ENCODE results near the gene THOP1. TPM values are rescaled to one million over a fixed set of nuclear protein-coding genes. Genes with fewer than 3 reads are reported as not detected.

THOP1 gene
- total RNA-seq, 1 donor from 2014 or later: 89.0 TPM

DNA sequence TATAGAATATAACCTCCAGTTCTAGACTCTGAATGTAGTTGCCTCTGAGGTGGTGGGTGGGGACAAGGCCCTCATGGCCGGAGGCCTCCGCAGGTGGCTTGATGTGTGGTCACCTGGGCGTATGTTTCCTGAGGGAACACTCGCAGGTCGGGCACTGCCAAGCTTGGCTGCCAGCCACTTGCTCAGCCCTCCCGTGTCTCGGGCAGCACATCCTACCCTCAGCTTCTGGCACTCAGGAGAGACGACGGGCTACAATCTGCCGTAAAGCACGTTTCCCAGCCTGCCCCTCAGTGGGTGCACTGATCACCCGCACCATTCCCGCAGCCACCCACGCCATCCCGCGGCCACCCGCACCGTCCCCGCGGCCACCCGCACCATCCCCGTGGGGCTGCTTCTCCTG is 15.2 kb downstream of the THOP1 start:
- no peak for DNase-seq (ENCODE audit: extremely low read depth, low read depth, low spot score)

GRCh38 chr19:2802826-2803225 is 17.5 kb downstream of the THOP1 start:
- DNase-seq (ENCODE audit: extremely low read depth, low read depth, low spot score): no peak

DNA sequence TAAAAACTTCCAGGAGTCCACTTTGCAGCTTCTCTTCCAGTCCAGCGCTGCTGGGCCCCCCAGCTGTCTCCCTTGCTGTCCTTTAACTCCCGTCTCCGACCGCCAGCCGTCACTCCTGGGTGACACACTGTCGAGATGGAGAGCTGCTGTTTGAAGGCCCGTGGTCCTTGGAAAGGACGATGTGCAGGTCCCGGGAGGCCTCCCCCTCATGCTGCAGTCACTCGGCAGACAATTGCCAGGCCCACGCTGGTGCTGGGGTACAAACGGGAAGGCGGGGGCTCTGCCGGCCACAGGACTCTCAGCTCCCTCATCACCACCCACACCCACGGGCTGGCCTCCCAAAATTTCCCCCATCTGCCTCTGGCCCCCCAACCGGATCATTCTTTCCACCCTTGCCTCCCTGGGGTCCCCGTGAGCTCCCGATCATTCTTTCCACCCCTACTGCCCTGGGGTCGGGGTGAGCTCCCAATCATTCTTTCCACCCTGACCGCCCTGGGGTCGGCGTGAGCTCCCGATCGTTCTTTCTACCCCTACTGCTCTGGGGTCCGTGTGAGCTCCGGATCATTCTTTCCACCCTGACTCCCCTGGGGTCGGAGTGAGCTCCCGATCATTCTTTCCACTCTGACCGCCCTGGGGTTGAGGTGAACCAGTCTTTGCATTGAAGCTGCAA is 18.3 kb downstream of the THOP1 start:
- no peak for DNase-seq (ENCODE audit: extremely low read depth, low read depth, low spot score)

DNA sequence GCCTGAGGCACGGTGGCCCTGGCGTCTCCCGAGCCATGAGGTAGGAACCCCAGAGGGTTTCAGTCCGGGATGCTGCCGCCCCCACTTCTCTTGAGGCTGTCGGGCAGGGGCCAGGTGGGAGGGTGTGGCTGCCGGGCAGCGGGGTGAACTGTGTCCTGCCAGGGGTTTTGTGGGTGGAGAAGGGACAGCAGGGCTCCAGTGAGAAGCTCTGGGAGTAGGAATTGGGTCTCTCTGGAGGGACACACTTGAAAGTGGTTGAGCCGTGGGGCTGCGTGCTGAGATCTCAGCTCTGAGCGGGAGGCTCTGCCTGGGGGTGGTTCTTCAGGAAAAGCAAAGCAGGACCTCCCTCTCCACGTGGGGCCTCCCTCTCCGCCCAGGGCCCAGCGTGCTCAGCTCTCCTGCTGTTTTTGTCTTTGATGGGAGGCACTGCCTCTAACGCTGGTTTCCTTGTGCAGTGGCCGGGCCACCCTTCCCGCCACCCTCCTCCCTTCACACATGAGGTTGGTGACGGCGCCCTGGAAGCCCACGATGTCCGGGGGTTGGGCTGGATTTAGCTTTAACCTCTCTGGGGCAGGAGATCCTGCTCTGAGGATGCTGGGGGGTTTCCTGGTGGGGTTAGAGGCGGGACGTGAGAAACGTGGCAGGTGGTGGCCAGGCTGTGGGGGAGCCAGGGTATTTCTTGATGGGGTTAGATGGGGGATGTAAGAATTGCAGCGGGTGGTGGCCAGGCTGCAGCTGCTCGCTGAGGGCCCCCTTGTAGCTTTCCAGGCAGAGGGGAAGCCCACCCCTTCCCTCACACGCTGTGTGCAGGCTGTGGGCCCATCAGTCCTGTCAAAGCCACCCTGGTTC is 19.1 kb downstream of the THOP1 start:
- no peak for DNase-seq (ENCODE audit: extremely low read depth, low read depth, low spot score)

- DNase-seq (ENCODE audit: extremely low read depth, low read depth, low spot score): no peak
Measured at GRCh38 chr19:2805261-2805900, 20.1 kb downstream of the THOP1 start.

DNA sequence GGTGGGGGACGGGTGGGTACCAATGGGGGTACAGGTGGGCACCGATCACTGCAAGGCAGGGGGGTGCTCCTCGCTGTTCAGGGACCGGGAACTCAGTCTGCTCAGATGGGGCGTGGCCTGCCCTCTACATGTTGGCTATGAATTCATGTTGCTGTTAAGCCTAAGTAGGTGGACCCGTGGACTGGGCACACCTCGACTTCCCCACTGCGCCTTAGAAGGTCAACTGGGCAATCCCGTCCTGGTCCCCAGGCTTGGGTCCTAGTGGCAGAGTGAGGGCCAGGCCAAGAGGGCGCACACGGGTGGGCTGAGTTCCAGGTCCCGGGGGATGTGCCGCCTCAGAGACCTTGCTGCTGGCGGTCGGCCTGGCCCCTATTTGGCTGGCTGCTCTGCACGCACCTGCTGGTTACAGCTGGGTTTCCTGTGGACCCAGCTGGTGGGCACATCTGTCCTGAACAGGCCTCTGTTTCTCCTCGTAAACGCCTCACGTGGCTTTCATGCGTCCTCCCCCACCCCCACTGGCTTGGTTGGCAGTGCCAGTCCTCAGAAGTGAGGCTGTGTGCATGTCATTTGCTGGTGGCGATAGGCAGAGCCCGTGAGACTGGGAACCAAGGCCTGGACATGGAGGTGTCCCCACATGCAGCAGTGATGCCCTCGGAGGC is 20.8 kb downstream of the THOP1 start:
- DNase-seq (ENCODE audit: extremely low read depth, low read depth, low spot score): no peak

DNA sequence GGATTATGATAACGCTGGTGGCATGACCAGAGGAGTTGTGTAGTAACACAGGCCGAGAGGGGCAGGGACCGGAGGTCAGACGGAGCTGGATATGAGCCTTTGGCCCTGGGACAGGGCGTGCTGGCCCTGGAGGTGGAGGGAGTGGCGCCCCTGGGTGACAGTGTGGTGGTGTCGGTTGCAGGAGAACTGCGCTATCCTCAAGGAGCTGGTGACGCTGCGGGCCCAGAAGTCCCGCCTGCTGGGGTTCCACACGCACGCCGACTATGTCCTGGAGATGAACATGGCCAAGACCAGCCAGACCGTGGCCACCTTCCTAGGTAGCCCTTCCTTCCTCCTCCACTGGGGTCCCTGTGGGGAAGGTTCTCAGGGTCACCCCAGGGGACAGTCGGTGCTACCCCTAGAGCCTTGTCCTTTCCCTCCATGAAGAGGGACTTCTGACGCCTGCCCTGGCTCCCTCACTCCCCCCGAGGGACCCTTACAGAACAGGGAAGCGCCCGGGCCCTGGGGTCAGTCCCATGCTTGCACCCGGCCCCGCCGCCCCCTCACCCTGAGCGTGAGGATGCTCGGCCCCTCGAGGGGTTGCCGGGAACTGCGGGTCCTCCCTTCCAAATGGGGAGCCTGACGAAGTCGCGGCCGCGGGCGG is 21.6 kb downstream of the THOP1 start:
- no peak for DNase-seq (ENCODE audit: extremely low read depth, low read depth, low spot score)

DNA sequence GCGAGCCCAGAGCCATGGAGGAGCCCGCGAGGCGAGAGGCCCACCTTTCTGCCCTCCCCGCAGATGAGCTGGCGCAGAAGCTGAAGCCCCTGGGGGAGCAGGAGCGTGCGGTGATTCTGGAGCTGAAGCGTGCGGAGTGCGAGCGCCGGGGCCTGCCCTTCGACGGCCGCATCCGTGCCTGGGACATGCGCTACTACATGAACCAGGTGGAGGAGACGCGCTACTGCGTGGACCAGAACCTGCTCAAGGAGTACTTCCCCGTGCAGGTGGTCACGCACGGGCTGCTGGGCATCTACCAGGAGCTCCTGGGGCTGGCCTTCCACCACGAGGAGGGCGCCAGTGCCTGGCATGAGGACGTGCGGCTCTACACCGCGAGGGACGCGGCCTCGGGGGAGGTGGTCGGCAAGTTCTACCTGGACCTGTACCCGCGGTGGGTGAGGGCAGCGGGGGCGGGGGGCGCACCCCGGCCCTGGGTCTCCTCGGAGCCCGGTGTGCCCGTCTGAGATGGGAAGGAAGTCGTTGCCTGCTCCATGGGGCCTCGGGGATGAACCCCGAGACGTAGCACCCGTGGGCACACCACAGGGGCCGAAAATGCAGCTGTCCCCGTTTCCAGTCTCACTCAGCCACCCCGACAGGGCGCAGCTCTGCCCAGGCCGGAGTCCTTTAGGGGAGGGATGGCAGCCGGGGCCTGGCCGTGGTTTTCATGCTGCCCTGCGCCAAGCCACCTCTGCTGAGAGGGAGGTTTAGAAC is 22.3 kb downstream of the THOP1 start:
- DNase-seq (ENCODE audit: extremely low read depth, low read depth, low spot score): no peak

- no peak for DNase-seq (ENCODE audit: extremely low read depth, low read depth, low spot score)
Measured at GRCh38 chr19:2808129-2808941, 23.0 kb downstream of the THOP1 start.

DNA sequence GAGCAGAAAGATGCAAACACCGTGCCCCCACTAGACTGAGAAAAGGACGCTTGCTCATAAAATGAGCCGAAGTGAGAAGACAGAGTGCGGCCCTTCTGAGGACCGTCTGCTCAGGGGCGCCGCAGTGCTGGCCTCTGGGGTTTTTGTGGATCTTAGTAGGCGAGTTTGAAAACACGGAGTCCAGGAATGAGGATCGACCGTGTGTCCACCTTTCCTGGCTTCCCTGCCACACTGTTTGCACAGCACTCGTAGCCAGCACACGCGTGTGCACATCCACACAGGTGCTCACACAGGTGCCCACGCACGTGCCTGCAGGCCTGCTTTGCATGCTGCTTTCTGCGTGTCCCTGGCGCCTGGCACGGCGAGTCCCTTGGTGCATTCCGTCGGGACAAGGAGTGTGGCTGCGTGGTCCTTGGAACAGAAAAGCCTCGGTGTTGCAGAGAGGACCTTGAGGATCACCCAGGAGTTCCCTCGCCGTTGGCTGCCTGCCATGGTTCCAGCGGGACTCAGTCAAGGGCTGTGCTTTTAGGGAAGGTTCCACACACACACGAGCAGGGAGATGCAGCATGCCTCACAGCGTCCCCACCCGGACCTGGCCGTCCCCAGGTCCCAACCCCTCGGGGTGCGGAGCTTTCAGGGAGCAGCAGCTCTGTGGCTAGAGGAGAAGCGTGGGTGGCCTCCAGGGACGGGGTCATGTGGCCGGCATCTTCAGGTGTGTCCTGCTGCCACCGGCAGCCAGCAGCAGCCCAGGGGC is 24.3 kb downstream of the THOP1 start:
- no peak for DNase-seq (ENCODE audit: extremely low read depth, low read depth, low spot score)

DNA sequence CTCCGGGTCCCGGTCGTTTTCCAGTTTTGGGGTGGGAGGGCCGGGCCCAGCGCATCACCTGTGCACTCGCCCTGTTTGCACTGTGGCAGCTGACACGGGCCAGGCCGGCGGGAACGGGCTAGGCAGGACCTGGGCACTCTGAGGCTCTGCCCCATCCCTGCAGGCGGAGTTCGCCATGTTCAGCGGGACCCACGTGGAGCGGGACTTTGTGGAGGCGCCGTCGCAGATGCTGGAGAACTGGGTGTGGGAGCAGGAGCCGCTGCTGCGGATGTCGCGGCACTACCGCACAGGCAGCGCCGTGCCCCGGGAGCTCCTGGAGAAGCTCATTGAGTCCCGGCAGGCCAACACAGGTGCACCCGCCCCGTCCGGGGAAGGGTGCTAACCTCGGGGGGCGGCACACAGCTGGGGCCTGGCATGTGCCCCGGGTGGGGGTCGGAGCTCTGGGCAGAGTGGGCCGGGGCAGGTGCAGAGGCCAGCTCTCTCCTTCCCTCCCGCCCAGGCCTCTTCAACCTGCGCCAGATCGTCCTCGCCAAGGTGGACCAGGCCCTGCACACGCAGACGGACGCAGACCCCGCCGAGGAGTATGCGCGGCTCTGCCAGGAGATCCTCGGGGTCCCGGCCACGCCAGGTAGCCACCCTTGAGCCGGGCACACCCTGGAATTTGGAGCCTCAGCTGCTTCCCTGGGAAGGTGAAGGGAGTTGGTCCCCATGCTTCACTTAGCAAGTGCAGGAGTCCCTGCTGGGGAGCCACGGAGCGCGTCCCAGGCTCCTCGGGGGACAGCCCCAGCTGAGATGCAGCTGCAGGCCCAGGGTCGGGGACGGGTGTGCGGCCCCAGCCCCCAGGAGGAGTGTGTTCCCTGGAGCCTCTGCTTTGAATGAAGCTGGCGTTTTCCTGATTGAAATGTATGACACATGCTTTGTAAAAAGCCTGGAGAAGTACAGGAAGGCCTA is 25.1 kb downstream of the THOP1 start:
- no peak for DNase-seq (ENCODE audit: extremely low read depth, low read depth, low spot score)

DNA sequence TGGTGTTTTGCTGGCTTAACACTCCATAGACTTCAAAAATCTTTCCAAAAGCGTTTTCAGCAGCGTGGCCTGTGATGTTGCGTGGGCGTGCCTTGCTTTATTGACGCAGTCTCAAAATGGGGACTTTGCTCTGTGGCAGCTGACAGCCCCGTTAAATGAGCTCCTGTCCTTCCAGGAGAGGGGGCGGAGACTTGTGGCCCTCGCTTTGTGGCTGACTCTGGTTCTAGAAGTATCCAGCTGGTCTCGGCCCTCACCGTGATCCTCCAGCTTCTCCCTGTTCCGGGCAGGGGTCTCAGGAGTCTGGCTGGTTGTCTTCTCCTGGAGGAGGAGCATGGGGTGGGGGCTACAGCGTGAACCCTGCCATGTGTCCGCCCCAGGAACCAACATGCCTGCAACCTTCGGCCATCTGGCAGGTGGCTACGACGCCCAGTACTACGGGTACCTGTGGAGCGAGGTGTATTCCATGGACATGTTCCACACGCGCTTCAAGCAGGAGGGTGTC is 26.0 kb downstream of the THOP1 start:
- no peak for DNase-seq (ENCODE audit: extremely low read depth, low read depth, low spot score)

DNA sequence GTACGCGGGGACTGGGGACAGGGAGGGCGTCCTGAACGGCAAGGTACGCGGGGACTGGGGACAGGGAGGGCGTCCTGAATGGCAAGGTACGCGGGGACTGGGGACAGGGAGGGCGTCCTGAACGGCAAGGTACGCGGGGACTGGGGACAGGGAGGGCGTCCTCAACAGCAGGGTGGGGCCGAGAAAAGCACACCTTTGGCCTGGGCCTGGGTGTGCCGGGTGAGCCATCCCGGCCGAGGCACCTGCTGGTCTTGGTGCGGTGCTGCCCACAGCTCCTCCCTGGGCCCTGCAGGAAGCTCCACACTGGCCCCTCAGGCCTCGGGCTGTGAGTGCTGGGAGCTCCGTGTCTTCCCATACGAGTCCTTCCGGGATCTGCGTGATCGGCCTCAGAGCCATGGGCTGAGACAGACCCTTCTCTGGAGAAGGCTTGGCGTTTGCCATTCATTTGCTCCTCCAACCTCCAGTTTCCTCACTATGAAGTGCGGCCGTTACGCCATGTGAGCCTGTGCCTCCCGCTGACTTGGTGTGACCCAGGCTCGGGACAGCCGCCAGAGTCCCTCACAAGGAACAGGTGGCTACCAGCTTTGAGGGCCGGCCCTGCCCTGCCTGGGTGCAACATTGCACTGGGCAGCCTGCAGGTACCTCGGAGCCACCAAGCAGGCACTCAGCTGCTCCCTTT is 26.6 kb downstream of the THOP1 start:
- no peak for DNase-seq (ENCODE audit: extremely low read depth, low read depth, low spot score)

DNA sequence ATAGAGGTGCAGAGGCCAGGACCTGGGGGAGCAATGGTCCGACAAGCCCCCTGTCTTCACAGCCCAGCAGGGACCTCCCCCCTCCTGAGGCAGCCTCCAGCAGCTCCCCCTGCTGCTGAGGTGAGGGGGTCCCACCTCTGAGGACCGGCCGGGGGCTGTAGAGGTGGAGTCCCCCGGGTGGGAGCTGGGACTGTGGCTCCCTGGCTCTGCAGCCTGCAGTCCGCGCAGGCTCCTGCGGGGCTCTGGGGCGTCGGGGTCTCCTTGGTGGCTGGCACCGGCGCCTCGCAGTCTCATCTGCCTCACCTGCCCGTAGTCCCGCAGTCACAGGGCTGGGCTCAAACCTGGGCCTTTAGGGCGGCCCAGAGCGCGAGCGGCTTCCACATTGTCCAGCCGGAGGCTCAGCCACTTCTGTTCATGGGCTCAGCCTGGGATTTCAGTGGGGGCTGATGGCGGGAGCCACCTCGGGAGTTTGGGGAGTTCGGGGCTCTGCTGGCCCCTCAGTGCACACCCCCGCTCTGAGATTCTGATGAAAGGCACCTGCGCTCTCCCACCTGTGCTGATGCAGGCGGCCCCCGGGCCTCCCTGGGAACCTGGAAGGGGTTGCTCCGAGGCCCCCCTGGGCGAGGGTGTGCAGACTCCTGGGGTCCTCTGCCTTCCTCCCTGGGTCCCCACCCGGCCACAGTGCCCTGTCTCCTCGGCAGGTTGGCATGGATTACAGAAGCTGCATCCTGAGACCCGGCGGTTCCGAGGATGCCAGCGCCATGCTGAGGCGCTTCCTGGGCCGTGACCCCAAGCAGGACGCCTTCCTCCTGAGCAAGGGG is 27.3 kb downstream of the THOP1 start:
- DNase-seq (ENCODE audit: extremely low read depth, low read depth, low spot score): no peak

DNA sequence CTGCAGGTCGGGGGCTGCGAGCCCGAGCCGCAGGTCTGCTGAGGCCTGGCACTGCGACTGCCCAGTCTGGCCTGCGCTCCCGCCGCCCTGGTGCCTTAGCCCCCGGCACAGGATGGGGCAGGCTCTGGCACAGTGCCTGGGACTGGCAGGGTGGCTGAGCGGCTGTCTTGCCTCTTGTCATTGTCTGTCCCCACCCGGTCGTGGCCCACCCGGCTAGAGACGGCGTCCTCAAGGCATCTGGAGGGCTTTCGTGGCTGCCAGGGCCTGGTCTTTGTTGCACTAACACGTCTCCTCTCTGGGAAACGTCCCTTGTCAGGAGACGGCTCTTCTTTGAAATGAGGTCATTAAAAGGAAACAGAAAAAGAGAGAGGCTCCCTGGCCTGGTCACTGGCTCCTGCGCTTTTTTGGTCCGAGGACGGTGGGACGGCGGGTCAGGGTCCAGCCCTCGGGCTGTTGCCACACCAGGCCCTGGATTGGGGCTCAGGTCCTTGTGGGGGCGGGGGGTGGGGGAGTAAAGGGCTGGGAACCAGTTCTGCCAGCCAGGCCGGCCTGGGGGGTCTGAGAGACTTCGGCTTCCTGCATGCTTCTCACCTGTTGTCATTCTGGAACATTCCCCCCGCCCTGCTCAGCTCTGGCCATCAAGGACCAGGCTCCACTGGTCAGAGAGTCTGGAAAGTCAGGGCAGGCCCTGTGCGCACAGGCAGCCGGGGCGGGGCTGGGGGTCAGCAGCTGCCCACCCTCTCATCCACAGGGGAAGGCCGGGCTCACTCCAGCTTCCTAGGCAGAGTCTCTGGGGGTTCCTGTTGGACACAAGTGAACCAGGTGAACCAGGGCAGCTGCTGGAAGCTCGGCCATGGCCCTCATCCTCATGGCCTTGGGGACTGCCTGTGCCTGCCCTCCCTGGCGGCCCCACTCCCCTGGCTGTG is 28.2 kb downstream of the THOP1 start:
- DNase-seq (ENCODE audit: extremely low read depth, low read depth, low spot score): no peak
